Activated CD4-positive, alpha-beta T cell treated with anti-CD3 and anti-CD28 coated beads, Interleukin-2, amount 10 ng/mL, durations not matched to agents 7 days and 5 days (primary cell): ENCODE data around the gene RFK. TPM values are rescaled to one million over a fixed set of nuclear protein-coding genes. Genes with fewer than 3 reads are reported as not detected.
A peak's percentile ranks its signal among the peaks of the same experiment; 100 is the strongest.
"Not testable (repeated sequence)": the region's sequence is repeated elsewhere in the genome, so short reads cannot be mapped to it uniquely, and the experiment has no call there.

ENCODE experiments used
- CTCF ChIA-PET: fragments of 350-600 bp; sonication (Branson Sonifier 250); formaldehyde crosslinking; loops from one replicate; lab custom pipeline; 2021; ENCODE audit warnings: antibody characterized with exemption; lab: Charles Lee
- POLR2A ChIA-PET: fragments of 350-600 bp; sonication (Branson Sonifier 250); formaldehyde crosslinking; loops from one replicate; lab custom pipeline; 2021; ENCODE audit warnings: antibody characterized with exemption; lab: Charles Lee
- DNase-seq: peaks from one replicate; pipeline ENCODE4 v3.0.0-alpha.2; 2020
- H3K27ac Mint-ChIP-seq: one replicate; pipeline ENCODE4 v1.8.0; 2021; ENCODE audit warnings: mild to moderate bottlenecking, moderate library complexity, mixed read lengths
- H3K27me3 Mint-ChIP-seq: one replicate; pipeline ENCODE4 v1.8.0; 2021; ENCODE audit warnings: mixed read lengths
- H3K36me3 Mint-ChIP-seq: one replicate; pipeline ENCODE4 v1.8.0; 2021; ENCODE audit warnings: low read depth, mixed read lengths
- H3K4me1 Mint-ChIP-seq: one replicate; pipeline ENCODE4 v1.8.0; 2021; ENCODE audit warnings: mixed read lengths
- H3K4me3 Mint-ChIP-seq: one replicate; pipeline ENCODE4 v1.8.0; 2021; ENCODE audit warnings: mild to moderate bottlenecking, moderate library complexity, mixed read lengths
- H3K9me3 Mint-ChIP-seq: one replicate; pipeline ENCODE4 v1.8.0; 2021; ENCODE audit warnings: mixed read lengths
- total RNA-seq, 2 experiments: library from RNA; stranded (reverse); gene quantifications; one replicate each; pipeline ENCODE4 v1.2.3, GENCODE V29; 2021

Gene RFK
- total RNA-seq: 10 to 100 TPM; 14.5 to 16.4 TPM

DNA sequence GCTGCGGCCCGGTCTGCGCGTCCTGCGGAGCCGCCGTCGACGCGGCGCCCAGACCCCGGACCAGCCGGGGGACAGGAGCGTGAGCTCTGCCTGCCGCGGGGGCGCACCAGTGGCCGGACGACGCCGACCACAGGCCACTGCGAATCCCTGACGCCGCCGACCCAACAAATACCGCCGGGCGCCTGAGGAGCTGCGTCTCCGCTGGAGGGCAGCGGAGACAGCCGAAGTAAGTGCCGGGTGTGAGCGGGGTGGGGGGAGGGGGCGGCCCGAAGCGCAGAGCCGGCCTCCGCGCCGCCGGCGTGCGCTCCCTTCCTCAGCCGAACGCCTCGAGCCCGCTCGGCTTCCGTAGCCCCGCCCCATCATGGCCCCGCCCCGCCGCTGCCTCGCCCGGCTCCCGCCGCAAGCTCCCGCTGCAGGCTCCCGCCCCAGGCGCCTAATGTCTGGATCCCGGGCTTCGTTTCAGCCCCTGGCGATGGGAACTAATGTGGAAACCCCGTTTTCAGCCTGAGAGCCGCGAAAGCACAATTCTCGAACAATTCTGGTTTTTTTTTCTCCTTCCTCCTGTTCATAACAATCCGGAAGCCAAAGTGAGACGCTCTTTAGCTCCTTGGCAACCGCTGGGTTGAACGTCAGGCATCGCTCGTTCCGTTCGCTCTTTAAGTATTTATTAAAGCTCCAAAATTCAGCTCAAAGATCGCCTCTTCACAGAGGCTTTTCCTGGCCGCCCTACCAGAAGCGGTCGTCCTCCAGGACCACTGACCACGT lies at the start of gene RFK:
TSS of gene RFK (minus strand) at position 232 of the 765 bp plus-strand sequence. CDS start 255 bp downstream, outside the sequence.
- Mint-ChIP-seq H3K36me3 (peaks cover 22% of the 10 kb centered on the region), H3K4me1 (peaks cover 36% of the 10 kb centered on the region), H3K9me3 (peaks cover 2% of the 10 kb centered on the region), H3K4me3 (peak within 1 kb of the TSS; percentile 88), H3K27me3 (no peaks in the 10 kb centered on the region), H3K27ac (peak within 1 kb of the TSS; percentile 98)
- DNase-seq: peak; percentile 88
- ChIA-PET CTCF (interaction anchor here (0.6 to 2.5 kb wide), 23 partner anchors 9 to 1210 kb away, joined by 3 to 9 read pairs (median 3); partner anchors contain the start of genes GCNT1 and PCSK5), POLR2A (interaction anchor here (0.6 to 1.1 kb wide), 3 partner anchors 10 to 1242 kb away, joined by 3 to 4 read pairs (median 3); no protein-coding TSS in a partner anchor)

DNA sequence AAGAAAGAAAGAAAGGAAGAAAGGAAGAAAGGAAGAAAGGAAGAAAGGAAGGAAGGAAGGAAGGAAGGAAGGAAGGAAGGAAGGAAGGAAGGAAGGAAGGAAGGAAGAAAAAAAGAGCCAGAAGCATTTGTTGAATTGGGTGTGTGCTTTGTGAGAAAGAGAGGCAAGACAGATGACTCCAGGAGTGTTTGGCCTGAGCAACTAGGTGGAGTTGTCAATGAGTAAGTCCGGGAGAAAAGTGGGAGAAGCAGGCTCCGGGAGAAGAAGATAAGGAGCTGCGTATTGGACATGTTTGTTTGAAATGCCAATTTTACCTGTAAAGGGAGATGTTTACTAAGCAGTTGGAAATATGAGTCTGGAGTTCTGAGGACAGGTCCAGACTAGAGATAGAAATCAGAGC lies 49.7 kb upstream of the RFK start:
- no peak overlapping the region for H3K27ac Mint-ChIP-seq
- H3K4me1 Mint-ChIP-seq: peaks cover 31% of the 10 kb centered on the region
- DNase-seq: no peak
- ChIA-PET CTCF (interaction anchor here (0.7 to 1.5 kb wide), 2 partner anchors 10 to 66 kb away, joined by 3 to 5 read pairs; no protein-coding TSS in a partner anchor), POLR2A (no interaction called here)
- H3K9me3 Mint-ChIP-seq: no peaks in the 10 kb centered on the region
- H3K27me3 Mint-ChIP-seq: no peaks in the 10 kb centered on the region
- no peak overlapping the region for H3K4me3 Mint-ChIP-seq
- H3K36me3 Mint-ChIP-seq: no peaks in the 10 kb centered on the region

DNA sequence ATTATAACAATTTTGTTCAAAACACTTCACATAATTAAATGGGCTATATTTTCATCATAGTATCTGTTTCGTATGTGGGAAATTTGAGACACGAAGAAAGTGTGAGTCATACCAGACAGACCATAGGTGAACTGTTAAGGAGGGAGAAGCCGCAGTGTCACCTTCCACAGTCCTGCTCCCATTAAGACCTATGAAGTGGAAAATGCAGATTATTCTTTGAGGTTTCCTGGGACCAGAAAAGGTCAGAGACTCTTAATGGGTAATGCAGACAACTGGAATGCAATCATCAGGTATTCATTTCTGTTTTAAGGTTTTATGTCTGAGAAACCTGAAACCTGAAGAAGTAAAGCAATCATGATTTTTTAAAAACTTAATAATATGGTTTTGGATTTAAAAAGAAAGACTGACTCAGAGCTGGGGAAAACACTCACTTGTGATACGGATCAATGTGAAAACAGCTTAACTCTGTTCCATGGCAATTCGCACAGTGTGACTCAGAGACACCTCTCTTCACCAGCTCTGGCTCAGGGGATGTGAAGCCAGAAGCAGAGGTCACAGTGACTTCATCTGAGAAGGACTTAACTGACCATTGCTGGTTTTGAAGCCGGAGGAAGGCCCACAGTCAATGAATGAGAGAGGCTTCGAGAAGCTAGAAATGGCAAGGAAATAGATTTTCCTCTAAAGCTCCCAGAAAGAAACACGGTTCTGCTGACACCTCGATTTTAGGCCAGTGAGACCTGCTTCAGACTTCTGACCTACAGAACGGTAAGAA lies 47.5 kb upstream of the RFK start:
- DNase-seq: peak; percentile 13
- Mint-ChIP-seq H3K27me3 (no peaks in the 10 kb centered on the region), H3K4me3 (no peak overlapping the region), H3K27ac (peak overlapping the region; percentile 57), H3K9me3 (no peaks in the 10 kb centered on the region), H3K36me3 (no peaks in the 10 kb centered on the region), H3K4me1 (peaks cover 31% of the 10 kb centered on the region)
- ChIA-PET CTCF (interaction anchor here (0.5 to 2.6 kb wide), 3 partner anchors 25 to 217 kb away, joined by 3 to 9 read pairs (median 4); partner anchors contain the start of gene RFK), POLR2A (no interaction called here)

DNA sequence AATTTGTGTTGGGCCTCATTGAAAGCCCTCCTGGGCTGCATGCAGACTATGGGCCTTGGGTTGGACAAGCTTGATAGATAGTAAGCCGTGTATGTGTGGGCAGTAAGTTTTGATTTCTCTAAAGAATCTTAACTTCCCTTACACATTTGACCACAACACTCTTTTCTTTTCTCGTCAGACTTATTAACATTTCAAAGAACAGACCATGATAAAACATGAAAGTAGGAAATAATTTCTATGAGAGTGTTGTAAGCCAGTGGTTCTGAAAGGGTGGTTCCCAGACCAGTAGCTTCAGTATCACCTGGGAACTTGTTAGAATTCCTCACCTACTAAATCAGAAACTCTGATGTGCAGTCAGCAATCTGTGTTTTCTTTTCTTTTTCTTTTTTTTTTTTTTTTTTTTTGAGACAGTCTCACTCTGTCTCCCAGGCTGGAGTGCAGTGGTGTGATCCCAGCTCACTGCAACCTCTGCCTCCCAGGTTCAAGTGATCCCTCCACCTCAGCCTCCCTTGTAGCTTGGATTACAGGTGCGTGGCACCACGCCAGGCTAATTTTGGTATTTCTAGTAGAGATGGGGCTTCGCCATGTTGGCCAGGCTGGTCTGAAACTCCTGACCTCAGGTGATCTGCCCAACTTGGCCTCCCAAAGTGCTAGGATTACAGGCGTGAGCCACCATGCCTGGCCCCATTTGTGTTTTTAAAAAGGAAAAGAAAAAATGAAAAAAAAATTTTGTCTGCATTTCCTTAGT lies 44.8 kb upstream of the RFK start:
- no peak overlapping the region for H3K4me3 Mint-ChIP-seq
- no peaks in the 10 kb centered on the region for H3K9me3 Mint-ChIP-seq
- no peak overlapping the region for H3K27ac Mint-ChIP-seq
- POLR2A ChIA-PET: no interaction called here
- H3K4me1 Mint-ChIP-seq: peaks cover 25% of the 10 kb centered on the region
- CTCF ChIA-PET: interaction anchor here (0.6 to 2.1 kb wide), 8 partner anchors 8 to 1198 kb away, joined by 3 to 9 read pairs (median 4); no protein-coding TSS in a partner anchor
- H3K27me3 Mint-ChIP-seq: no peaks in the 10 kb centered on the region
- no peak for DNase-seq
- H3K36me3 Mint-ChIP-seq: no peaks in the 10 kb centered on the region

DNA sequence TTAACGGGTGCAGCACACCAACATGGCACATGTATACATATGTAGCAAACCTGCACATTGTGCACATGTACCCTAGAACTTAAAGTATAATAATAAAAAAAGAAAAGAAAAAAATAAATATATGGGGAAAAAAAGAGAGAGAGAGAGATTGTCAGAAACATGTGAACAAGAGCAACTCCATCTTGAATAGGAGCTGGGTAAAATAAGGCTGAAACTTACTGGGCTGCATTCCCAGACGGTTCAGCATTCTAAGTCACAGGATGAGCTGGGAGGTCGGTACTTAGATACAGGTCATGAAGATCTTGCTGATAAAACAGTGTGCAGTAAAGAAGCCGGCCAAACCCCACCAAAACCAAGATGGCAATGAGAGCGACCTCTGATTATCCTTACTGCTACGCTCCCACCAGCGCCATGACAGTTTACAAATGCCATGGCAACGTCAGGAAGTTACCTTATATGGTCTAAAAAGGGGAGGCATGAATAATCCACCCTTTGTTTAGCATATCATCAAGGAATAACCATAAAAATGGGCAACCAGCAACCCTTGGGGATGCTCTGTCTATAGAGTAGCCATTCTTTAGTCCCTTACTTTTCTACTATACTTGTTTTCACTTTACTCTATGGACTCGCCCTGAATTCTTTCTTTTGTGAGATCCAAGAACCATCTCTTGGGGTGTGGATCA lies 42.9 kb upstream of the RFK start:
- H3K36me3 Mint-ChIP-seq, H3K4me3 Mint-ChIP-seq, H3K9me3 Mint-ChIP-seq, POLR2A ChIA-PET, H3K27ac Mint-ChIP-seq, DNase-seq, H3K27me3 Mint-ChIP-seq: not testable (repeated sequence)
- CTCF ChIA-PET: interaction anchor here (2.1 kb wide), 1 partner anchor 33 kb away, joined by 5 read pairs; no protein-coding TSS in a partner anchor
- peaks cover 28% of the 10 kb centered on the region for H3K4me1 Mint-ChIP-seq

DNA sequence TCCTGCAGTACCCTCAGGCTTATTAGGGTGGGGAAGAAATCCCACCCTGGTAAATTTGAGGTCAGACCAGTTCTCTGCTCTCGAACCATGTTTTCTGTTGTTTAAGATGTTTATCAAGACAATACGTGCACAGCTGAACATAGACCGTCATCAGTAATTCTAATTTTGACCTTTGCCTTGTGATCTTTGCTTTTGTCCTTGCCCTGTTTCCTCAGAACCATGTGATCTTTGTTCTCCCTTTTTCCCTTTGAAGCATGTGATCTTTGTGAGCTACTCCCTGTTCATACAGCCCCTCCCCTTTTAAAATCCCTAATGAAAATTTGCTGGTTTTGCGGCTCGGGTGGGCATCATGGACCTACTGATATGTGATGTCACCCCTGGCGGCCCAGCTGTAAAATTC lies 40.7 kb upstream of the RFK start:
- H3K9me3 Mint-ChIP-seq, H3K27ac Mint-ChIP-seq, H3K27me3 Mint-ChIP-seq, POLR2A ChIA-PET, H3K36me3 Mint-ChIP-seq, DNase-seq, H3K4me3 Mint-ChIP-seq: not testable (repeated sequence)
- peaks cover 13% of the 10 kb centered on the region for H3K4me1 Mint-ChIP-seq
- CTCF ChIA-PET: interaction anchor here (1.4 kb wide), 1 partner anchor 28 kb away, joined by 3 read pairs; no protein-coding TSS in a partner anchor

DNA sequence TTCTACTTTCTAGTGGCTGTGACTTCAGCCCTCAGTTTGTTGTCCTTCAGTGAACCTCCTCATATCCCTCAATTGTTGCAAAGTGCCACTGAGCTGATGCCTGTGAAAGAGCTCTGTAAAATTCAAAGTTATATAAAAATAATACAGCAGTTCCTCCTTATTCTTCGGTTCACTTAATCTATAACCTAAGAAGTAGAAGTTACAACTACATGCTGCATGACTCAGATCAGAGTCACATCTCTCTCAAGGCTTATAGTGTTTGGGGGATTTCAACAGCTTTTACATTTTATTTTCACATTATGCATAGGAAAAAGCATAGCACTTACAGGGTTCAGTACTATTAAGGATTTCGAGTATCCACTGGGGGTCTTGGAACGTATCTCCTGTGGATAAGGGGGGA lies 39.6 kb upstream of the RFK start:
- peaks cover 9% of the 10 kb centered on the region for H3K4me1 Mint-ChIP-seq
- H3K27me3 Mint-ChIP-seq: no peaks in the 10 kb centered on the region
- no peak for DNase-seq
- H3K9me3 Mint-ChIP-seq: no peaks in the 10 kb centered on the region
- CTCF ChIA-PET: interaction anchor here (0.6 kb wide), 1 partner anchor 122 kb away, joined by 3 read pairs; no protein-coding TSS in a partner anchor
- H3K27ac Mint-ChIP-seq: no peak overlapping the region
- H3K4me3 Mint-ChIP-seq: no peak overlapping the region
- POLR2A ChIA-PET: no interaction called here
- H3K36me3 Mint-ChIP-seq: no peaks in the 10 kb centered on the region

DNA sequence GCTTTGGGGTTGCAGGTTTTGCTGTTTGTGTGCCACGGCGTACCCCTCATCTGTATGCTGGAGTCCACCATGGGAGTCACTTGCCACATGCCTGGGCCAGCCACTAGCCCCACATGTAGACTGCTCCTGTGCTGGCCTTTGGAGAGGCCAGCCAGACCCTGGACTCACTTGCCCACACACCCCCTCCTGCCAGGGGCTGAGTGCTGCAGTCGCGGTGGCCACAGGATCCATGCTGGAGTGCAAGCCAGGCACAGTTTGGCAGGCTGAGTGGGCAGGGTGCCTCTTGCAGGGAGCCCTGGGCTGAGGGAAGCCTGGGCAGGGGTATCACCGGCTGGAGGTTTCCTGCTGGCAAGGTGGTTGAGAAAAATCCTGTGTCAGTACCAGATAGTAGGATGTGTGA lies 39.2 kb upstream of the RFK start:
- DNase-seq: no peak

DNA sequence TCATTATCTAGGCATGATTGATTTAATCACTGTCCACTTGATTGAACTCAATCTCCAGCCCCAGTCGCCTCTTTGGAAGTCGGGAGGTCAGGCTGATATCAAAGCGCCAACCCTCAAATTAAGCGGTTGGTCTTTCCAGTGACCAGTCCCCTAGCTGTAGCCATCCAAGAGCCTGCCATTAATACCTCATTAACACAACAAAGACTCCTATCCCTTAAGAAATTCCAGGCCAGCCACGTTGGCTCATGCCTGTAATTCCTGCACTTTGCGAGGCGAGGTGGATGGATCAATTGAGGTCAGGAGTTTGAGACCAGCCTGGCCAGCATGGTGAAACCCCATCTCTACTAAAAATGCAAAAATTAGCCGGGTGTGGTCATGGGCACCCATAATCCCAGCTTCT lies 37.4 kb upstream of the RFK start:
- no peaks in the 10 kb centered on the region for H3K27me3 Mint-ChIP-seq
- ChIA-PET CTCF (interaction anchor here (0.7 kb wide), 1 partner anchor 38 kb away, joined by 3 read pairs; no protein-coding TSS in a partner anchor), POLR2A (no interaction called here)
- no peak overlapping the region for H3K27ac Mint-ChIP-seq
- peaks cover 2% of the 10 kb centered on the region for H3K4me1 Mint-ChIP-seq
- H3K36me3 Mint-ChIP-seq: no peaks in the 10 kb centered on the region
- H3K4me3 Mint-ChIP-seq: no peak overlapping the region
- no peak for DNase-seq
- H3K9me3 Mint-ChIP-seq: no peaks in the 10 kb centered on the region

More for the DNA sequence above, 39.2 kb upstream of the RFK start:
- no peak overlapping the region for H3K4me3 Mint-ChIP-seq
- H3K27me3 Mint-ChIP-seq: no peaks in the 10 kb centered on the region
- POLR2A ChIA-PET: no interaction called here
- peaks cover 5% of the 10 kb centered on the region for H3K4me1 Mint-ChIP-seq
- no peak overlapping the region for H3K27ac Mint-ChIP-seq
- CTCF ChIA-PET: interaction anchor here (1.1 kb wide), 1 partner anchor 16 kb away, joined by 4 read pairs; no protein-coding TSS in a partner anchor
- H3K9me3 Mint-ChIP-seq: no peaks in the 10 kb centered on the region
- no peaks in the 10 kb centered on the region for H3K36me3 Mint-ChIP-seq

DNA sequence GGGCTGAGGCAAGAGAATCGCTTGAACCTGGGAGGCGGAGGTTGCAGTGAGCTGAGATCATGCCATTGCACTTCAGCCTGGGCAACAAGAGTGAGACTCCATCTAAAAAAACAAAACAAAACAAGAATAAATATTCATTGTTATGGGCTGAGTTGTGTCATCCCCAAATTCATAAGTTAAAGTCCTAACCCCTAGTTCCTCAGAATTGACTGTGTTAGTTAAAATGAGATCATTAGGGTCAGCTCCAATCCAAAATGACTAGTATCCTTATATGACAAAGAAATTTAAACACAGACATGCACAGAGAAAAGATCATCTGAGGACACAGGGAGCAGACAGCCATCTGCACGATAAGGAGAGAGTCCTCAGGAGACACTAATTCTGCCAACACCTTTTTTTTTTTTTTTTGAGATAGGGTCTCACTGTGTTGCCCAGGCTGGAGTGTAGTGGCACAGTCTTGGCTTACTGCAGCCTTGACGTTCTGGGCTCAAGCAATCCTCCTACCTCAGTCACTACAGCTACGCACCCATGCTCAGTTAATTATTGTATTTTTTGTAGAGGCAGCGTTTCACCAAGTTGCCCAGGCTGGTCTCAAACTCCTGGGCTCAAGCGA lies 32.7 kb upstream of the RFK start:
- H3K36me3 Mint-ChIP-seq: no peaks in the 10 kb centered on the region
- no peak overlapping the region for H3K27ac Mint-ChIP-seq
- peaks cover 19% of the 10 kb centered on the region for H3K4me1 Mint-ChIP-seq
- H3K9me3 Mint-ChIP-seq: no peaks in the 10 kb centered on the region
- no peaks in the 10 kb centered on the region for H3K27me3 Mint-ChIP-seq
- no peak for DNase-seq
- CTCF ChIA-PET: no interaction called here
- H3K4me3 Mint-ChIP-seq: no peak overlapping the region
- POLR2A ChIA-PET: no interaction called here

DNA sequence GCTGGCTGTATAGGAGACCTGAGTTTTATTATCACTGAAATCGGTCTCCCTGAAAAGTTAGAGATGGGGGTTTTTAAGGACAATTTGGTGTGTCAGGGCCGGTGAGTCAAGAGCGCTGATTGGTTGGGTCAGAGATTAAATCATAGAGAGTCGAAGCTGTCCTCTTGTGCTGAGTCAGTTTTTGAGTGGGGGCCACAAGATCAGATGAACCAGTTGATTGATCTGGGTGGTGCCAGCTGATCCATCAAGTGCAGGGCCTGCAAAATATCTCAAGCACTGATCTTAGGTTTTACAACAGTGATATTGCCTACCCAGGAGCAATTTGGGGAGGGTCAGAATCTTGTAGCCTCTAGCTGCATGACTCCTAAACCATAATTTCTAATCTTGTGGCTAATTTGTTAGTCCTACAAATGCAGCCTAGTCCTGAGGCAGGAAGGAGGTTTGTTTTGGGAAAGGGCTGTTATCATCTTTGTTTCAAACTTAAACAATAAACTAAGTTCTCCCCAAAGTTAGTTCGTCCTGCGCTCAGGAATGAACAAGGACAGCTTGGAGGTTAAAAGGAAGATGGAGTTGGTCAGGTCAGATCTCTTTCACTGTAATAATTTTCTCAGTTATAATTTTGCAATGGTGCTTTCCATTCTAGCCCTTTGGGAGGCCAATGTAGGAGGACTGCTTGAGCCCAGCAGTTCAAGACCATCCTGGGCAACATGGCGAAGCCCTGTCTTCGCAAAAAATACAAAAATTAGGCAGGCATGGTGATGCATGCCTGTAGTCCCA lies 31.6 kb upstream of the RFK start:
- DNase-seq: no peak
- H3K4me1 Mint-ChIP-seq: peaks cover 19% of the 10 kb centered on the region
- no peak overlapping the region for H3K27ac Mint-ChIP-seq
- ChIA-PET CTCF (interaction anchor here (0.6 to 0.8 kb wide), 2 partner anchors 18 to 31 kb away, joined by 3 read pairs; partner anchors contain the start of gene RFK), POLR2A (interaction anchor here (0.6 kb wide), 1 partner anchor 199 kb away, joined by 3 read pairs; no protein-coding TSS in a partner anchor)
- H3K4me3 Mint-ChIP-seq: no peak overlapping the region
- no peaks in the 10 kb centered on the region for H3K36me3 Mint-ChIP-seq
- no peaks in the 10 kb centered on the region for H3K9me3 Mint-ChIP-seq
- H3K27me3 Mint-ChIP-seq: no peaks in the 10 kb centered on the region
